HL-60 (cell line): ENCODE measurements around the gene GPR62.
A peak's percentile ranks its signal among the peaks of the same experiment; 100 is the strongest.

Experiments
- DNase-seq, 2 experiments: peaks; one replicate each; pipeline ENCODE4 v3.0.0-alpha.2; 2010 to 2020; ENCODE audit warnings: low read depth in 1 of 2, low spot score in 1 of 2
- H3K27ac ChIP-seq: fragments of 250-450 bp; sonication (Bioruptor Pico); replicated peaks from 2 replicates; pipeline ENCODE4 v1.5.1; 2020; ENCODE audit warnings: mild to moderate bottlenecking, moderate library complexity
- H3K27me3 ChIP-seq: fragments of 250-450 bp; sonication (Bioruptor Pico); 2 replicates; pipeline ENCODE4 v1.5.1; 2021; ENCODE audit warnings: mild to moderate bottlenecking, moderate library complexity; ENCODE audit not compliant: insufficient read depth, poor library complexity, severe bottlenecking
- H3K4me3 ChIP-seq: replicated peaks from 2 replicates; pipeline ENCODE4 v1.5.1; 2011; ENCODE audit warnings: mild to moderate bottlenecking, control low read depth, low read length; ENCODE audit not compliant: insufficient read depth
- CTCF ChIP-seq: IDR thresholded peaks from one replicate; pipeline ENCODE4 v1.5.1; 2011; ENCODE audit warnings: low read length, control low read depth, inconsistent platforms; ENCODE audit not compliant: insufficient read depth
- GABPA ChIP-seq: IDR thresholded peaks from 2 replicates; pipeline ENCODE4 v1.6.1; 2012; ENCODE audit warnings: low read depth
- POLR2AphosphoS5 ChIP-seq: IDR thresholded peaks from 2 replicates; pipeline ENCODE4 v1.6.1; 2012; ENCODE audit warnings: low read depth
- REST ChIP-seq: IDR thresholded peaks from 2 replicates; pipeline ENCODE4 v1.6.1; 2012; ENCODE audit warnings: low read depth; ENCODE audit not compliant: insufficient replicate concordance
- SPI1 ChIP-seq: IDR thresholded peaks from 2 replicates; pipeline ENCODE4 v1.6.1; 2012; ENCODE audit warnings: low read depth, mild to moderate bottlenecking, borderline replicate concordance

Gene GPR62

GRCh38 chr3:51941463-51941797, 13.8 kb upstream of the GPR62 start:
- Histone ChIP-seq H3K27me3 (no peaks in the 10 kb centered on the region), H3K27ac (peak overlapping the region; percentile 57), H3K4me3 (peak overlapping the region; percentile 97)
- DNase-seq = no peak
- TF ChIP-seq REST (peak; percentile 18), SPI1 (no peak)

GRCh38 chr3:51941798-51942602, 13.2 kb upstream of the GPR62 start, which contains the start of the genes PARP3 and RRP9:
PARP3 (plus strand) TSS chr3:51942363; CDS start chr3:51943356, 993 bp downstream.
RRP9 (minus strand) TSS chr3:51941904; CDS start chr3:51941867, 37 bp downstream.
- no peaks in the 10 kb centered on the region for H3K27me3 ChIP-seq
- TF ChIP-seq SPI1 (no peak), REST (no peak), GABPA (0 out of 2 replicates have a peak, but pooled peaks have one; percentile 7), CTCF (peak; percentile 89), POLR2AphosphoS5 (0 out of 2 replicates have a peak, but pooled peaks have one; percentile 24)
- DNase-seq = peak; percentile 100
- H3K27ac ChIP-seq = peak within 1 kb of the TSS; percentile 57
- peak within 1 kb of the TSS; percentile 97 for H3K4me3 ChIP-seq

GRCh38 chr3:51942603-51943450, 12.4 kb upstream of the GPR62 start:
- TF ChIP-seq SPI1 (no peak), POLR2AphosphoS5 (no peak), GABPA (no peak)
- DNase-seq = no peak

GRCh38 chr3:51943451-51944391, 11.5 kb upstream of the GPR62 start:
- no peak overlapping the region for H3K27ac ChIP-seq
- DNase-seq = no peak
- H3K27me3 ChIP-seq = no peaks in the 10 kb centered on the region
- no peak overlapping the region for H3K4me3 ChIP-seq
- TF ChIP-seq REST (no peak), CTCF (no peak), SPI1 (no peak), GABPA (no peak), POLR2AphosphoS5 (no peak)

More at GRCh38 chr3:51942603-51943450, 12.4 kb upstream of the GPR62 start:
- Histone ChIP-seq H3K27me3 (no peaks in the 10 kb centered on the region), H3K4me3 (peak overlapping the region; percentile 29), H3K27ac (peak overlapping the region; percentile 56)
